Prostate gland (tissue), 2 donors: ENCODE data around the gene ACTL7A.

Experiments
- POLR2A ChIP-seq: fragments of 450-650 bp; IDR thresholded peaks from one replicate; pipeline ENCODE4 v1.6.1; 2016; ENCODE audit warnings: antibody characterized with exemption, mild to moderate bottlenecking
- TF ChIP-seq, protein P1 (sequence below), 4 experiments: fragments of 200-600 bp in 2 of 4; fragments of 450-650 bp in 2 of 4; sonication (generic) in 2 of 4; IDR thresholded peaks; 1 replicate in 3 of 4; 2 replicates in 1 of 4; pipeline ENCODE4 v1.5.1; 2016 to 2019; ENCODE audit warnings: antibody characterized with exemption in 4 of 4, mild to moderate bottlenecking in 2 of 4, moderate library complexity in 2 of 4

DNA sequence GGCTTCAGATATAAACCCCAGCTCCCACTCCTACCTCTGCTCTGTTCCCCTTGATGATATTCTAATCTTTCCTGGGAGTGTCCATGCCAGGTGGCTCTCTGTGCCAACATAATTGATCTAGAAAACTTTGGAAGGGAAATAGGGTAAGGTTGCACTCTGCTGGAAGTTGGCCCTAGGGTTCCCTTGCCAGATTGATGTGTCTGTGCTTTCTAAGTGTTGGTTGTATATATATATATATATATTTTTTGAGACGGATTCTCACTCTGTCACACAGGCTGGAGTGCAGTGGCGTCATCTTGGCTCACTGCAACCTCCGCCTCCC is 29.9 kb upstream of the ACTL7A start:
- TF ChIP-seq, protein P1, sequence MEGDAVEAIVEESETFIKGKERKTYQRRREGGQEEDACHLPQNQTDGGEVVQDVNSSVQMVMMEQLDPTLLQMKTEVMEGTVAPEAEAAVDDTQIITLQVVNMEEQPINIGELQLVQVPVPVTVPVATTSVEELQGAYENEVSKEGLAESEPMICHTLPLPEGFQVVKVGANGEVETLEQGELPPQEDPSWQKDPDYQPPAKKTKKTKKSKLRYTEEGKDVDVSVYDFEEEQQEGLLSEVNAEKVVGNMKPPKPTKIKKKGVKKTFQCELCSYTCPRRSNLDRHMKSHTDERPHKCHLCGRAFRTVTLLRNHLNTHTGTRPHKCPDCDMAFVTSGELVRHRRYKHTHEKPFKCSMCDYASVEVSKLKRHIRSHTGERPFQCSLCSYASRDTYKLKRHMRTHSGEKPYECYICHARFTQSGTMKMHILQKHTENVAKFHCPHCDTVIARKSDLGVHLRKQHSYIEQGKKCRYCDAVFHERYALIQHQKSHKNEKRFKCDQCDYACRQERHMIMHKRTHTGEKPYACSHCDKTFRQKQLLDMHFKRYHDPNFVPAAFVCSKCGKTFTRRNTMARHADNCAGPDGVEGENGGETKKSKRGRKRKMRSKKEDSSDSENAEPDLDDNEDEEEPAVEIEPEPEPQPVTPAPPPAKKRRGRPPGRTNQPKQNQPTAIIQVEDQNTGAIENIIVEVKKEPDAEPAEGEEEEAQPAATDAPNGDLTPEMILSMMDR (IDR thresholded peaks at IDR 0.05), result no peak
- no peak for TF ChIP-seq POLR2A
